ENCODE data around the gene PRELID3B. TPM values are rescaled to one million over a fixed set of nuclear protein-coding genes. Genes with fewer than 3 reads are reported as not detected.

PRELID3B gene
- total RNA-seq, 1 donor = 75.7 TPM

DNA sequence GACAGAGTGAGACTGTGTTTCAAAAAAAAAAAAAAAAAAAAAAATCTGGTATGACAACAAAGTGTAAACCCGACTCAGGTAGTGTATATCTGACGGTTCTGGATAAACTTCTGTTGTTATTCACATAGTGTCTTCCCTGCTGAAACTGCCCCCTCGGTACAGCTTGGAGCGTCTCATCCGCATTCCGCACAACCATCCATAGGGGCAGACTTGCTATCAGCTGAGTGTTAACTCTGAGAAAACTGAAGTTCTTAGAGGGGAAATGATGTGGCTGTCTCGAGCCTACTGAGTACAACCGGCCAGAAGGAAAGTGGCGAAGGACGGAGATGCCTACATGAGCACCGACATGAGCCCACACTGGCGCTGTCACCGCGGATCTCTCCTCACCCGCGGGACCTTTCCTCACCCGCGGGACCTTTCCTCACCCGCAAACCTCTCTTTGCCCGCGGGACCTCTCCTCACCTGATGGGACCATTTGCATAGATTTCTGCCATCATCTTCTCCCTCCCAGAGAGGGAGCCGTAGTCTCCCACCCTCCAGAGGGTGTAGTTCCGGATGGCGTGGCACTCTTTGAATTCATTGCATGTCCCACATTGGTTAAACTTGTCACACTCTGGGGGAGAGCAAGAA, 45.3 kb downstream of the PRELID3B start:
- H3K4me3 ChIP-seq (ENCODE audit: low read depth, low read length) = no peak overlapping the region
- TF ChIP-seq, protein P1, sequence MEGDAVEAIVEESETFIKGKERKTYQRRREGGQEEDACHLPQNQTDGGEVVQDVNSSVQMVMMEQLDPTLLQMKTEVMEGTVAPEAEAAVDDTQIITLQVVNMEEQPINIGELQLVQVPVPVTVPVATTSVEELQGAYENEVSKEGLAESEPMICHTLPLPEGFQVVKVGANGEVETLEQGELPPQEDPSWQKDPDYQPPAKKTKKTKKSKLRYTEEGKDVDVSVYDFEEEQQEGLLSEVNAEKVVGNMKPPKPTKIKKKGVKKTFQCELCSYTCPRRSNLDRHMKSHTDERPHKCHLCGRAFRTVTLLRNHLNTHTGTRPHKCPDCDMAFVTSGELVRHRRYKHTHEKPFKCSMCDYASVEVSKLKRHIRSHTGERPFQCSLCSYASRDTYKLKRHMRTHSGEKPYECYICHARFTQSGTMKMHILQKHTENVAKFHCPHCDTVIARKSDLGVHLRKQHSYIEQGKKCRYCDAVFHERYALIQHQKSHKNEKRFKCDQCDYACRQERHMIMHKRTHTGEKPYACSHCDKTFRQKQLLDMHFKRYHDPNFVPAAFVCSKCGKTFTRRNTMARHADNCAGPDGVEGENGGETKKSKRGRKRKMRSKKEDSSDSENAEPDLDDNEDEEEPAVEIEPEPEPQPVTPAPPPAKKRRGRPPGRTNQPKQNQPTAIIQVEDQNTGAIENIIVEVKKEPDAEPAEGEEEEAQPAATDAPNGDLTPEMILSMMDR (IDR thresholded peaks at IDR 0.05; ENCODE audit: insufficient read depth, low read length) = no peak
- DNase-seq (ENCODE audit: low read depth) = no peak

DNA sequence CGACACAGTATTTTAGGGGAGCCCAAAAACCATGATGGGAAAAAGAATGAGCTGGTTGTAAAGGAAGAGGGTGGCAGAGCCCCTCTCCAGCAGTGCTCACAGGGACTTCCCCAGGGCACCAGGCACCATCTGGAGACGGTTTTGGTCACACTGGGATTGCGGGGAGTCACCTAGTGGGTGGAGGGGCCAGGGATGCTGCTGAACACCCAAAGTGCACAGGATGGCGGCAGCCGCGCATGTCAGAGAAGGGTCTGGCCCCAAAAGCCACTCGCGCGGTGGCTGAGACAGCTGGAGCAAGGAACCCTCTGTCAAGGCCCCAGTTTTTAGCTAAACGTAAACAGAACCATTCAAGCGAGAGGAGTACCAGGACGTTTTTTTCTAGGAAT, 46.4 kb downstream of the PRELID3B start:
- TF ChIP-seq, protein P1 (IDR thresholded peaks at IDR 0.05; ENCODE audit: insufficient read depth, low read length) = no peak
- H3K4me3 ChIP-seq (ENCODE audit: low read depth, low read length) = no peak overlapping the region
- DNase-seq (ENCODE audit: low read depth) = no peak

DNA sequence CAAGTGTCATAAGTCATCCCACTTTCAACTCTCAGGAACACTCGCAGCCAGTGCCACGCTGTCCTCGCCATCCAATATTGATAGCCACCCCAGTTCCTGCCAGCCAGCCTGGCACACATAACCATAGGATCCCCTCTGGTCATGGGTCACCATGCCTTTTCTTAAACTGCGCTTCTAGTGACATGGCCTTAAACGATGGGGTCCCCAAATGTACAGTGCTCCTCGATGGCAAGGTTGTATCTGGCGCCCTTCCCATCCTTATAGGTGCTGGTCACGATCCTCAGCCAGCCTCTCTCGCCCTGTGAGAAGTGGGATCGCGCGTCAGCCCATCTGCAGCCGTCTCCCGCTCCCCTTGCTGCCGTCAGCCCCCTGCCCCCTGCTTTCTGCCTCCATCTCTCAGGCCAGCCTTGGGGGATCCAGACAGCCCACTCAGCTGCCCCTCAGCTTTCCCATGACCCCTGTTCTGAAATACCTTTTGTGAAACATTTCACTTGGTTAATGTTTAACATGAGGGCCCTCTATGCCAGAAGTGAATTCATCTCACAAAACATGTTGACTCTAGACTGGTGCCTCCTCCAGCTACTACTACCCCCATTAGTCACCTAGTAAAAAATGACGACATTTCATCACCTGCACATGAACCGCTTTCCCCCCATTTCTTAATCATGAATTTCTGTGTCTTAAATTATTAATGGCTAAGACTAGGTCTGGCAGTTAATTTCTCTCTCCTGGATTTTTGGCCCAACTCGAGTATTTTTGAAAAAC, 46.9 kb downstream of the PRELID3B start:
- TF ChIP-seq, protein P1 (IDR thresholded peaks at IDR 0.05; ENCODE audit: insufficient read depth, low read length) = no peak

DNA sequence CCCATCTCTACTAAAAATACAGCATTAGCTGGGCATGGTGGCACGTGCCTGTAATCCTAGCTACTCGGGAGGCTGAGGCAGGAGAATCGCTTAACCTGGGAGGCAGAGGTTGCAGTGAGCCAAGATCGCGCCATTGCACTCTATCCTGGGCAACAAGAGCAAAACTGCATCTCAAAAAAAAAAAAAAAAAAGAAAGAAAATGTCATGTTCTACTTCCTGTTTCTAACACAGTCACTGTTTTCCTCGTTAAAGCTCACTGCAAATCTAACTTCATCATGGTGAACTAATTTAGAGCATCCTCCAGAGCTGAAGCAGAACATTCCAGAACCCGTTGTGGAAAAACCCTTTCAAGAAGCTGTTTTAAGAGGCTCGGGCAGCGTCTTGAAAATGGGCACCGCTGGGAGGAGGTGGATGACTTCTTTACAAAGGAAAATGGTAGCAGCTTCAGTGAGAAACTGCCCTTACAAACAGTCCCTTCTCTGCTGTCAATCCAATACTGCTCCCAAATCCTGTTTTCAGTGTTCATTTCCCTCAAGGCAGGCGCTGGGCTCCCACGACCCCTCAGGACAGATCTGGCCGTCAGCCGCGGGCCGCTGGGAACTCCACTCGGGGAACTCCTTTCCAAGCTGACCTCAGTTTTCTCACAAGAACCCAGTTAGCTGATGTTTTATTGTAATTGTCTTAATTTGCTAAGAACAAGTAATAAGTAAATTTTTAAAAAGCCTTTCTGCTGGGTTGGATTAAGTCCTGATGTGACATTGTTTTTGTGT, 48.0 kb downstream of the PRELID3B start:
- DNase-seq (ENCODE audit: low read depth) = no peak
- TF ChIP-seq, protein P1 (IDR thresholded peaks at IDR 0.05; ENCODE audit: insufficient read depth, low read length) = no peak
- no peak overlapping the region for H3K4me3 ChIP-seq (ENCODE audit: low read depth, low read length)

More for the DNA sequence above, 46.9 kb downstream of the PRELID3B start:
- no peak for DNase-seq (ENCODE audit: low read depth)
- no peak overlapping the region for H3K4me3 ChIP-seq (ENCODE audit: low read depth, low read length)

DNA sequence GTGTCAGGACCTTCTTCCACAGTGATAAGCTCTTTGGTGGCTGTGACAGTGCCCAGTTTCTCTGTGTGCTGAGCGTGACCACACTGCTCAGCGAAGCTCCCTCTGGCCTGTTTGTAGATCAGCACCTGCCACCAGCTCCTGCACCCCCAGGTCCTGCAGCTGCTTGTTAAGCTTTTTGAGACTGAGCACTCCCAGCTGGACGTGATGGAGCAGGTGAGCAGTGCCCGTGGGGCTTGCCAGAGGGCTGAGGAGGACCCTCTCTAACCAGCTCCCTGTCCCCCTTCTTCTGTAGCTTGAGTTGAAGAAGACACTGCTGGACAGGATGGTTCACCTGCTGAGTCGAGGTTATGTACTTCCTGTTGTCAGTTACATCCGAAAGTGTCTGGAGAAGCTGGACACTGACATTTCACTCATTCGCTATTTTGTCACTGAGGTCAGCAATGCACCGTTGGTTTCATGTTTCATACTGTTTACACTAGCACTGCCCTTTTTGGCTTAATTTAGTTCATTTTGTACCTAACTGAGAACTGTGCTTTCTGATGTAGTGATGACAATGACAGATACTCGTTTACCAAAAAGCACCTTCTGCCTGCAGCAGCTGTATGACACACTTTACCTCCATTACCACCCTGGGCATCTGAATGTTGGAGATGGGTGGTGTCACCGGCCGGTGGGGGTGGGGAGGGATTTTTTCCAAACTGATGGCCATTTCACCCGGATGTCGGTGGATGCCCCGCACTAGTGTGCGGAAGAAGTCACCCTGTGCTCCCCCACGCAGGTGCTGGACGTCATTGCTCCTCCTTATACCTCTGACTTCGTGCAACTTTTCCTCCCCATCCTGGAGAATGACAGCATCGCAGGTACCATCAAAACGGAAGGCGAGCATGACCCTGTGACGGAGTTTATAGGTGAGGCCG, 49.0 kb downstream of the PRELID3B start:
- no peak overlapping the region for H3K4me3 ChIP-seq (ENCODE audit: low read depth, low read length)
- DNase-seq (ENCODE audit: low read depth) = no peak
- TF ChIP-seq, protein P1 (IDR thresholded peaks at IDR 0.05; ENCODE audit: insufficient read depth, low read length) = no peak

DNA sequence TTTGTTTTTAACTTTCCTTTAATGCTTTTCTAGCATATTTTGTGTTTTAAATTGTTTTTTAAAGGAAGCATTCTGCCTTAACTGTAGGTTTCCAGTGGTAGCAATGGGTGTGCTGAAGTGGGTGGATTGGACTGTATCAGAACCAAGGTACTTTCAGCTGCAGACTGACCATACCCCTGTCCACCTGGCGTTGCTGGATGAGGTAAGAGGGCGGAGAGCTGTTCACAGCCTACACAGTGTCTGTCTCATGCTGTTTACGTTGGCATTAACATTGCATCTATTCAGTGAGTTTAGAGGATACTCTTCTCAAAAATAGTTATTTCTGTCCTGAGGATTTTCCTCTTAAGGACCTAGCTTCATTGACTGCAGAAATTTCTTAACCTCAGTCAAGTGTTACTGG, 49.7 kb downstream of the PRELID3B start:
- TF ChIP-seq, protein P1 (IDR thresholded peaks at IDR 0.05; ENCODE audit: insufficient read depth, low read length) = no peak
- no peak for DNase-seq (ENCODE audit: low read depth)
- no peak overlapping the region for H3K4me3 ChIP-seq (ENCODE audit: low read depth, low read length)

Data from fibroblast of the aortic adventitia (primary cell).